Cardiac muscle cell (in vitro differentiated cells and primary cell): ENCODE results near the gene SF3B3. TPM values are rescaled to one million over a fixed set of nuclear protein-coding genes. Genes with fewer than 3 reads are reported as not detected.

Source experiments
- DNase-seq, 2 donors: peaks; one replicate each; pipeline versions ENCODE4 v3.0.0 to v3.0.0-alpha.2; 2010 to 2017; ENCODE audit warnings: low read depth in 1 of 2, low spot score in 1 of 2
- H3K27ac ChIP-seq: fragments of 200-600 bp; sonication (generic); 2 replicates; pipeline ENCODE4 v1.5.1; 2016
- H3K27me3 ChIP-seq: fragments of 200-600 bp; sonication (generic); 2 replicates; pipeline ENCODE4 v1.6.0; 2016; ENCODE audit warnings: control low read depth
- H3K36me3 ChIP-seq: fragments of 200-600 bp; sonication (generic); 2 replicates; pipeline ENCODE4 v1.5.1; 2016; ENCODE audit warnings: control low read depth
- H3K4me1 ChIP-seq: fragments of 200-600 bp; sonication (generic); 2 replicates; pipeline ENCODE4 v1.8.1; 2017; ENCODE audit warnings: low read depth, mild to moderate bottlenecking, mixed run types
- H3K4me3 ChIP-seq: fragments of 200-600 bp; sonication (generic); 2 replicates; pipeline ENCODE4 v1.5.1; 2016; ENCODE audit warnings: mild to moderate bottlenecking
- H3K9me3 ChIP-seq: fragments of 200-600 bp; sonication (generic); 2 replicates; pipeline ENCODE4 v1.5.1; 2017; ENCODE audit warnings: low read depth, mild to moderate bottlenecking, control low read depth
- CTCF ChIP-seq: IDR thresholded peaks from 2 replicates; pipeline ENCODE4 v1.5.1; 2012; ENCODE audit warnings: low read depth, mild to moderate bottlenecking, low read length
- polyA plus RNA-seq: library from polyadenylated mRNA; unstranded; fragments of >200 nt; fragmentation: Nextera tagmentation; extraction: Ambion mirVana; gene quantifications from 2 replicates; pipeline ENCODE4 v1.2.1, GENCODE V29; 2016
- total RNA-seq: library from RNA; depleted of rRNA; stranded (reverse); fragments of >200 nt; gene quantifications from 2 replicates; pipeline ENCODE4 v1.2.3, GENCODE V29; 2016

SF3B3 gene
- total and polyA plus RNA-seq, 2 experiments from 2014 or later = 178 to 203 TPM

- TF ChIP-seq CTCF = no peak
- no peak for DNase-seq
- Histone ChIP-seq H3K27me3 (no peaks in the 10 kb centered on the region), H3K4me1 (no peaks in the 10 kb centered on the region), H3K9me3 (no peaks in the 10 kb centered on the region), H3K4me3 (no peak overlapping the region), H3K36me3 (peaks cover 10% of the 10 kb centered on the region), H3K27ac (no peak overlapping the region)
Observed at GRCh38 chr16:70478169-70478568, 45.4 kb upstream of the SF3B3 start.

DNA sequence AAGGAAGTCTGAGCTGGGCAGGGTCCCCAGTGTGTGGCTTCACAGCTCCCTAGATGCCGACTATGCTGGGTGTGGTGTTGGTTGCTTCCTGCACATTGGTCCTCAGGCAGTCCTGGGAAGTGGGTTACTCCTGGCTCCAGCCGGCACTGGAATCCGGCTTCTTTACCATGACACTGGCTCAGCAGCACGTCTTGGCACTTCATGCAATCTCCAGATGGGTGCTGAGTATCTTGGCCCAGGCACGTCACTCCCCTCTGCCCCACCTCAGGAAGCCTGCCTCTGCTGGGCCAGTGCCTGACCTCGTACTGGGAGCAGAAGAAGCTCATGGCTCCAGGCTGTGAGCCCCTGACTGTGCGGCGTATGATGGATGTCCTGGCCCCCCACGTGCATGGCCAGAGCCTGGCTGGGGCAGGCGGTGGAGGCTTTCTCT, 44.7 kb upstream of the SF3B3 start:
- peak in 1 of 2 donors; percentile 9 for DNase-seq
- Histone ChIP-seq H3K4me1 (no peaks in the 10 kb centered on the region), H3K27ac (no peak overlapping the region), H3K27me3 (no peaks in the 10 kb centered on the region), H3K9me3 (no peaks in the 10 kb centered on the region), H3K36me3 (peaks cover 16% of the 10 kb centered on the region), H3K4me3 (no peak overlapping the region)
- no peak for TF ChIP-seq CTCF

- no peak for DNase-seq
- TF ChIP-seq CTCF = no peak
- Histone ChIP-seq H3K4me3 (no peak overlapping the region), H3K4me1 (no peaks in the 10 kb centered on the region), H3K27ac (no peak overlapping the region), H3K27me3 (no peaks in the 10 kb centered on the region), H3K9me3 (no peaks in the 10 kb centered on the region), H3K36me3 (peaks cover 19% of the 10 kb centered on the region)
Observed at GRCh38 chr16:70480127-70481105, 43.2 kb upstream of the SF3B3 start.

DNA sequence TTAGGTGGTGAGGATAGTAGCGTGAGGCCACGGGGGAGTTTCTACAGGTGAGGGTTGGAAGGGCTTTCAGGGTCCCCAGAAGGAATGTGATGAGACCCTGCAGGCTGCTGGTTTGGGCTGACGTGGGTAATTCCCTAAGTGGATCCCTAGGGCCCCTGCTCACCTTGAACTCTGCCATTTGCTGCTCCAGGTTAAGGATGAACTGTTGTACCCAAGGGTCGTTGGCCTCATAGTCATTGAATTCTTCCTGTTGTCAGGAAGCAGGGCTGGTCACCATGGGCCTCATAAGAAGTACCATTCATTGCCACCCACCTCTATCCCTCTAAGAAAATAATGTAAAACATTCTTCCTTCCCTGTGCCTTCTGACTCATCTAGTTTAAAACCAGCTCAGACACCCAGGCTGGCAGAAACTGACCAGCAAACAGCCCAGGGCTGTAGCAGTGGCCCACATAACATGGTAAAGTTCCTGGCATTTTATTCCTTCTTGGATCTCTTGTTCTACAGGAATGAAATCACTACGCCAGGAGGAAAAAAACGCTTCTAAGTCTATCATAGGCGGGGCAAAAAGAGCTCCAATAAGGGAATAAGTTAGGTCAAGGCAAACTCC, 41.6 kb upstream of the SF3B3 start:
- no peak for DNase-seq
- Histone ChIP-seq H3K27ac (no peak overlapping the region), H3K4me1 (no peaks in the 10 kb centered on the region), H3K4me3 (no peak overlapping the region), H3K36me3 (peaks cover 19% of the 10 kb centered on the region), H3K9me3 (no peaks in the 10 kb centered on the region), H3K27me3 (no peaks in the 10 kb centered on the region)
- TF ChIP-seq CTCF = no peak

GRCh38 chr16:70482624-70483023, 41.0 kb upstream of the SF3B3 start:
- no peak overlapping the region for H3K4me3 ChIP-seq
- no peaks in the 10 kb centered on the region for H3K9me3 ChIP-seq
- no peak overlapping the region for H3K27ac ChIP-seq
- H3K36me3 ChIP-seq = peaks cover 19% of the 10 kb centered on the region
- no peaks in the 10 kb centered on the region for H3K27me3 ChIP-seq
- no peak for TF ChIP-seq CTCF
- no peak for DNase-seq
- H3K4me1 ChIP-seq = no peaks in the 10 kb centered on the region
